ENCODE data around the gene CLMP.

Gene CLMP

GRCh38 chr11:123047947-123048293 is 147.1 kb downstream of the CLMP start:
- H3K4me3 ChIP-seq (replicated peaks; ENCODE audit: insufficient read depth, low read length): no peak overlapping the region
- no peak overlapping the region for H3K27ac ChIP-seq (replicated peaks)
- DNase-seq (ENCODE audit: low read depth in 1 of 2, low spot score in 1 of 2): no peak
- H3K27me3 ChIP-seq (ENCODE audit: insufficient read depth, poor library complexity, severe bottlenecking): no peaks in the 10 kb centered on the region
- TF ChIP-seq POLR2AphosphoS5 (IDR thresholded peaks at IDR 0.05; ENCODE audit: low read depth) (no peak), CTCF (IDR thresholded peaks at IDR 0.05; ENCODE audit: insufficient read depth, low read length) (no peak), SPI1 (IDR thresholded peaks at IDR 0.05; ENCODE audit: borderline replicate concordance, low read depth) (no peak), GABPA (IDR thresholded peaks at IDR 0.05; ENCODE audit: low read depth) (no peak), REST (IDR thresholded peaks at IDR 0.05; ENCODE audit: insufficient replicate concordance, low read depth) (no peak)

- no peaks in the 10 kb centered on the region for H3K27me3 ChIP-seq (ENCODE audit: insufficient read depth, poor library complexity, severe bottlenecking)
- H3K4me3 ChIP-seq (replicated peaks; ENCODE audit: insufficient read depth, low read length): no peak overlapping the region
- DNase-seq (ENCODE audit: low read depth in 1 of 2, low spot score in 1 of 2): no peak
- TF ChIP-seq CTCF (IDR thresholded peaks at IDR 0.05; ENCODE audit: insufficient read depth, low read length) (no peak), SPI1 (IDR thresholded peaks at IDR 0.05; ENCODE audit: borderline replicate concordance, low read depth) (no peak), POLR2AphosphoS5 (IDR thresholded peaks at IDR 0.05; ENCODE audit: low read depth) (no peak), REST (IDR thresholded peaks at IDR 0.05; ENCODE audit: insufficient replicate concordance, low read depth) (no peak), GABPA (IDR thresholded peaks at IDR 0.05; ENCODE audit: low read depth) (no peak)
- H3K27ac ChIP-seq (replicated peaks): no peak overlapping the region
These were observed 147.6 kb downstream of the CLMP start for GRCh38 chr11:123047266-123047946.

- no peak for DNase-seq (ENCODE audit: low read depth in 1 of 2, low spot score in 1 of 2)
- Histone ChIP-seq H3K27ac (replicated peaks) (no peak overlapping the region), H3K4me3 (replicated peaks; ENCODE audit: insufficient read depth, low read length) (no peak overlapping the region), H3K27me3 (ENCODE audit: insufficient read depth, poor library complexity, severe bottlenecking) (no peaks in the 10 kb centered on the region)
- no peak for TF ChIP-seq CTCF (IDR thresholded peaks at IDR 0.05; ENCODE audit: insufficient read depth, low read length)
- TF ChIP-seq GABPA (IDR thresholded peaks at IDR 0.05; ENCODE audit: low read depth): no peak
- no peak for TF ChIP-seq SPI1 (IDR thresholded peaks at IDR 0.05; ENCODE audit: borderline replicate concordance, low read depth)
- TF ChIP-seq REST (IDR thresholded peaks at IDR 0.05; ENCODE audit: insufficient replicate concordance, low read depth): no peak
- no peak for TF ChIP-seq POLR2AphosphoS5 (IDR thresholded peaks at IDR 0.05; ENCODE audit: low read depth)
These were observed 148.4 kb downstream of the CLMP start for GRCh38 chr11:123046473-123047259.
